Lower lobe of right lung (tissue), 2 donors: Measurements from ENCODE around the gene H2AZ2. TPM values are rescaled to one million over a fixed set of nuclear protein-coding genes. Genes with fewer than 3 reads are reported as not detected.
A peak's percentile ranks its signal among the peaks of the same experiment; 100 is the strongest.
"Not testable (repeated sequence)": the region's sequence is repeated elsewhere in the genome, so short reads cannot be mapped to it uniquely, and the experiment has no call there.

Source experiments
- ATAC-seq, 2 donors: fragments of 200-7000 bp; cut with Tn5 transposase; one replicate each; pipeline ENCODE4 v1.9.1; 2020 to 2022; ENCODE audit warnings: mild to moderate bottlenecking in 2 of 2, moderate library complexity in 2 of 2
- DNase-seq: peaks from one replicate; pipeline ENCODE4 v3.0.0-alpha.2; 2020
- H3K27ac ChIP-seq: fragments of 200-600 bp; one replicate; pipeline ENCODE4 v1.8.0; 2022
- H3K27me3 ChIP-seq: fragments of 200-600 bp; one replicate; pipeline ENCODE4 v1.8.0; 2022; ENCODE audit warnings: low read depth
- H3K36me3 ChIP-seq: fragments of 200-600 bp; one replicate; pipeline ENCODE4 v1.8.0; 2022; ENCODE audit warnings: mild to moderate bottlenecking
- H3K4me1 ChIP-seq: fragments of 200-600 bp; one replicate; pipeline ENCODE4 v1.8.0; 2022
- H3K4me3 ChIP-seq: fragments of 200-600 bp; one replicate; pipeline ENCODE4 v1.8.0; 2022; ENCODE audit warnings: mild to moderate bottlenecking
- H3K9me3 ChIP-seq: fragments of 200-600 bp; one replicate; pipeline ENCODE4 v1.8.0; 2022
- CTCF ChIP-seq: fragments of 200-600 bp; IDR thresholded peaks from one replicate; pipeline ENCODE4 v1.8.0; 2022; ENCODE audit warnings: antibody characterized with exemption, mild to moderate bottlenecking
- intact Hi-C: fragments of 100-400 bp; cut with DNase I; formaldehyde crosslinking; loops from one replicate; pipeline ENCODE4 v1.11.0; 2022
- total RNA-seq: library from RNA; stranded (reverse); fragmentation: NEBNext Ultra II Directional; extraction: Animal tissue kit (Norgen Biotek cat#: 25700); gene quantifications from one replicate; pipeline ENCODE4 v1.2.1, GENCODE V29; 2021
- donor health status: DM: no; HTN: yes; CAD: no; lungs with severe emphysema.

H2AZ2 gene
- total RNA-seq, 1 donor from 2014 or later: 139 TPM

GRCh38 chr7:44805950-44806349 lies 41.9 kb downstream of the H2AZ2 start:
- peak in 1 of 2 donors; percentile 11 for ATAC-seq
- Histone ChIP-seq H3K9me3 (no peaks in the 10 kb centered on the region), H3K27ac (no peak overlapping the region), H3K4me1 (no peaks in the 10 kb centered on the region), H3K4me3 (no peak overlapping the region), H3K36me3 (peaks cover 42% of the 10 kb centered on the region), H3K27me3 (no peaks in the 10 kb centered on the region)
- intact Hi-C loops: no loop called here
- DNase-seq: no peak
- no peak for TF ChIP-seq CTCF

- ATAC-seq, H3K27me3 ChIP-seq, H3K4me3 ChIP-seq, H3K9me3 ChIP-seq, DNase-seq, intact Hi-C loops, H3K27ac ChIP-seq: not testable (repeated sequence)
- peaks cover 12% of the 10 kb centered on the region for H3K4me1 ChIP-seq
- H3K36me3 ChIP-seq: peaks cover 62% of the 10 kb centered on the region
These were observed 43.9 kb downstream of the H2AZ2 start for GRCh38 chr7:44803828-44804519.

- peaks cover 68% of the 10 kb centered on the region for H3K36me3 ChIP-seq
- no peak for ATAC-seq
- TF ChIP-seq CTCF: no peak
- no peak overlapping the region for H3K27ac ChIP-seq
- no peak overlapping the region for H3K4me3 ChIP-seq
- no peaks in the 10 kb centered on the region for H3K9me3 ChIP-seq
- no peak for DNase-seq
- intact Hi-C loops: no loop called here
- no peaks in the 10 kb centered on the region for H3K27me3 ChIP-seq
- peaks cover 26% of the 10 kb centered on the region for H3K4me1 ChIP-seq
These were observed 45.4 kb downstream of the H2AZ2 start for GRCh38 chr7:44802418-44803025.

- H3K36me3 ChIP-seq: peaks cover 68% of the 10 kb centered on the region
- ATAC-seq (no peak), DNase-seq (no peak)
- intact Hi-C loops: no loop called here
- H3K9me3 ChIP-seq: no peaks in the 10 kb centered on the region
- no peak overlapping the region for H3K27ac ChIP-seq
- no peak for TF ChIP-seq CTCF
- no peak overlapping the region for H3K4me3 ChIP-seq
- H3K4me1 ChIP-seq: peaks cover 26% of the 10 kb centered on the region
- no peaks in the 10 kb centered on the region for H3K27me3 ChIP-seq
These were observed 46.0 kb downstream of the H2AZ2 start for GRCh38 chr7:44801890-44802289.

GRCh38 chr7:44799939-44800338 lies 47.9 kb downstream of the H2AZ2 start:
- DNase-seq: no peak
- no peaks in the 10 kb centered on the region for H3K9me3 ChIP-seq
- H3K36me3 ChIP-seq: peaks cover 65% of the 10 kb centered on the region
- TF ChIP-seq CTCF: no peak
- no peaks in the 10 kb centered on the region for H3K27me3 ChIP-seq
- H3K4me1 ChIP-seq: peaks cover 35% of the 10 kb centered on the region
- H3K27ac ChIP-seq: no peak overlapping the region
- no peak for ATAC-seq
- intact Hi-C loops: no loop called here
- H3K4me3 ChIP-seq: no peak overlapping the region

GRCh38 chr7:44798649-44799305 lies 49.1 kb downstream of the H2AZ2 start:
- H3K27ac ChIP-seq: peak overlapping the region; percentile 99
- H3K9me3 ChIP-seq: no peaks in the 10 kb centered on the region
- no peaks in the 10 kb centered on the region for H3K27me3 ChIP-seq
- no peak for TF ChIP-seq CTCF
- ATAC-seq (no peak), DNase-seq (no peak)
- H3K4me1 ChIP-seq: peaks cover 35% of the 10 kb centered on the region
- intact Hi-C loops: no loop called here
- peaks cover 54% of the 10 kb centered on the region for H3K36me3 ChIP-seq
- peak overlapping the region; percentile 87 for H3K4me3 ChIP-seq
